Neural crest cell (in vitro differentiated cells): ENCODE measurements around the gene TK1. TPM values are rescaled to one million over a fixed set of nuclear protein-coding genes. Genes with fewer than 3 reads are reported as not detected.

Source experiments
- DNase-seq: peaks from one replicate; pipeline ENCODE4 v3.0.0; 2021; ENCODE audit warnings: low read depth, mixed read lengths, low spot score
- H3K27ac Mint-ChIP-seq: one replicate; pipeline ENCODE4 v1.8.0; 2021; ENCODE audit warnings: mild to moderate bottlenecking, mixed read lengths; ENCODE audit not compliant: unreplicated experiment
- H3K27me3 Mint-ChIP-seq: 2 replicates; pipeline ENCODE4 v1.8.0; 2021; ENCODE audit warnings: low read depth, mild to moderate bottlenecking, mixed read lengths
- H3K36me3 Mint-ChIP-seq: 2 replicates; pipeline ENCODE4 v1.8.0; 2021; ENCODE audit warnings: low read depth, mild to moderate bottlenecking, mixed read lengths
- H3K4me1 Mint-ChIP-seq: 2 replicates; pipeline ENCODE4 v1.8.0; 2021; ENCODE audit warnings: mixed read lengths
- H3K4me3 Mint-ChIP-seq: one replicate; pipeline ENCODE4 v1.8.0; 2021; ENCODE audit warnings: mild to moderate bottlenecking, mixed read lengths
- H3K9me3 Mint-ChIP-seq: 2 replicates; pipeline ENCODE4 v1.8.0; 2021; ENCODE audit warnings: mixed read lengths
- CTCF ChIP-seq: fragments of 200-600 bp; sonication (generic); conservative IDR thresholded peaks from 2 replicates; pipeline ENCODE4 v1.5.0; 2021; ENCODE audit warnings: antibody characterized with exemption, mild to moderate bottlenecking
- total RNA-seq: library from RNA; stranded (reverse); gene quantifications from 2 replicates; pipeline ENCODE4 v1.2.1, GENCODE V29; 2021

Gene TK1
- total RNA-seq, 1 donor from 2014 or later: 53.9 TPM

DNA sequence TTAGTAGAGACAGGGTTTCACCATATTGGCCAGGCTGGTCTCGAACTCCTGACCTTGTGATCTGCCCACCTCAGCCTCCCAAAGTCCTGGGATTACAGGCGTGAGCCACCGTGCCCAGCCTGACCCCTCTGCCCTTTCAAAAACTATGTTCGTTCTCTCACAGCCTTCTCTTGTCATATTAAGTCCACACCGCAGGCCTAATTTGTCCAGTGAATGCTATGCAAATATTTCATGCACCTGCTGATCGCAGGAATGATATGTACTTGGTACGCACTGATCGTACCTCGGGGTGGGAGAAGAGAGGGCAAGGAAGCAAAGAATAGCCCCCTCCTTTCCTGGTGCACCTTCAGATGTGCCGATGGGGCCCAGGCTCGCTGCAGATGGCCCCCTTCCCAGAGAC lies 24.2 kb upstream of the TK1 start:
- DNase-seq: no peak
- Mint-ChIP-seq H3K27me3 (no peaks in the 10 kb centered on the region), H3K36me3 (no peaks in the 10 kb centered on the region), H3K4me3 (peak overlapping the region; percentile 66), H3K4me1 (peaks cover 11% of the 10 kb centered on the region), H3K27ac (no peak overlapping the region), H3K9me3 (no peaks in the 10 kb centered on the region)
- no peak for TF ChIP-seq CTCF

DNA sequence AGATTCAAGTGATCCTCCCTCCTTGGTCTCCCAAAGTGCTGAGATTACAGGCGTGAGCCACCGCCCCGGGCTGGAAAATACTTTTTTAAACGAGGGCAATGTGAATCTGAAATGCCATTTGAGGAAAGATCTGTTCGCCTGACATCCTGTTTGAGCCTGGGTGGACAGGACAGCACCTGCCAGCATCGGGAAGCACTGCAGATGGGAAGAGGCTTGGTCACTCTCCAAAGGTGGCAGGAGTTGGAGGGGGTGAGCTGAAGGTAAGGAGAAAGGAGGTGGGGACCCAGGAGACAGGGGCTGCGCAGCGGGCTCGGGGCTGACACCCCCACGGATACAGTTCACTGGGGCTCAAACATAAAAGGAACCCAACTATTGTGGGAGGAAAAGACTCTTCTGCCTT lies 23.3 kb upstream of the TK1 start:
- Mint-ChIP-seq H3K27ac (no peak overlapping the region), H3K4me1 (peaks cover 5% of the 10 kb centered on the region), H3K27me3 (no peaks in the 10 kb centered on the region), H3K4me3 (peak overlapping the region; percentile 54), H3K36me3 (no peaks in the 10 kb centered on the region), H3K9me3 (no peaks in the 10 kb centered on the region)
- TF ChIP-seq CTCF: no peak
- no peak for DNase-seq

DNA sequence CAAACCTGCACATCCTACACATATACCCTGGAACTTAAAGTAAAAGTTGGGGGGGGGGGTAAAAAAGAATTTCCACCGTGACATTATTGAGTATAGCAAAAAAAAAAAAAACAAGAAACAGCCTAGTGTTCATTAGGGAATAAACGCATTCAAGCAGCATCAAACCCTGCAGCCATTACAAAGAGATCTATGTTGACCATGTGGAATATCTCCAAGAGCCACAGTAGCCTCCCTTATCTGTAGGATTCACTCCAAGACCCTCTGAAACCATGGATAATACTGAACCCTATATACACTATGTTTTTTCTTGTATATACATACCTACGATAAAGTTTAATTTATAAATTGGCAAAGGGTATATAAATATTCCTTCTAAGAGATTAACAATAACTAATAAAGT lies 21.6 kb upstream of the TK1 start:
- no peaks in the 10 kb centered on the region for H3K9me3 Mint-ChIP-seq
- no peaks in the 10 kb centered on the region for H3K4me1 Mint-ChIP-seq
- no peaks in the 10 kb centered on the region for H3K36me3 Mint-ChIP-seq
- H3K27ac Mint-ChIP-seq: no peak overlapping the region
- DNase-seq: no peak
- H3K27me3 Mint-ChIP-seq: no peaks in the 10 kb centered on the region
- H3K4me3 Mint-ChIP-seq: no peak overlapping the region
- no peak for TF ChIP-seq CTCF

GRCh38 chr17:78206298-78206697 lies 19.4 kb upstream of the TK1 start:
- H3K4me1 Mint-ChIP-seq: no peaks in the 10 kb centered on the region
- H3K9me3 Mint-ChIP-seq: no peaks in the 10 kb centered on the region
- H3K27ac Mint-ChIP-seq: no peak overlapping the region
- no peak overlapping the region for H3K4me3 Mint-ChIP-seq
- no peak for TF ChIP-seq CTCF
- H3K27me3 Mint-ChIP-seq: no peaks in the 10 kb centered on the region
- DNase-seq: no peak
- no peaks in the 10 kb centered on the region for H3K36me3 Mint-ChIP-seq

GRCh38 chr17:78205124-78205775 lies 18.4 kb upstream of the TK1 start:
- no peaks in the 10 kb centered on the region for H3K36me3 Mint-ChIP-seq
- TF ChIP-seq CTCF: no peak
- H3K27ac Mint-ChIP-seq: no peak overlapping the region
- H3K9me3 Mint-ChIP-seq: no peaks in the 10 kb centered on the region
- no peak overlapping the region for H3K4me3 Mint-ChIP-seq
- no peaks in the 10 kb centered on the region for H3K27me3 Mint-ChIP-seq
- DNase-seq: no peak
- H3K4me1 Mint-ChIP-seq: no peaks in the 10 kb centered on the region
